ENCODE data around the gene NMBR.
"Not testable (repeated sequence)": the region's sequence is repeated elsewhere in the genome, so short reads cannot be mapped to it uniquely, and the experiment has no call there.

The NMBR gene

GRCh38 chr6:142058551-142059290 lies 88.2 kb downstream of the NMBR start:
- DNase-seq (ENCODE audit: low read depth in 2 of 2): no peak

DNA sequence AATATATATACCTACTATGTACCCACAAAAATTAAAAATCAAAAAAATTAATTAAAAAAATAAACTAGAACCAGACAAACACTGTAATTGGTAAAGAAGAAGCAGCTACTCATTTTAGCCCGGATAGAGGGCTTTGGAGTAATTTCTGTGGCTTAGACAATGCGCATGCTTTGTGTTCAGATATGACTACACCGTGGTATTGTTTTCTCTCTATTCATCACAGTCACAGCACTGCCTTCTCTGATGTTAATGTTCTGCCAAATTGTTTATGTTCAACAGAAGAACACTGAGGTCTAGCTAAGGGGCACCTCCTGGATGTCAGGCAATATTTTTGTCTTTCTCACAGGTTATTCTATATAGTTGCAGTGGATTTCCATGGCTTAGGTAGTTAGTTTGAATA lies 91.7 kb downstream of the NMBR start:
- no peak for DNase-seq (ENCODE audit: low read depth in 2 of 2)

DNA sequence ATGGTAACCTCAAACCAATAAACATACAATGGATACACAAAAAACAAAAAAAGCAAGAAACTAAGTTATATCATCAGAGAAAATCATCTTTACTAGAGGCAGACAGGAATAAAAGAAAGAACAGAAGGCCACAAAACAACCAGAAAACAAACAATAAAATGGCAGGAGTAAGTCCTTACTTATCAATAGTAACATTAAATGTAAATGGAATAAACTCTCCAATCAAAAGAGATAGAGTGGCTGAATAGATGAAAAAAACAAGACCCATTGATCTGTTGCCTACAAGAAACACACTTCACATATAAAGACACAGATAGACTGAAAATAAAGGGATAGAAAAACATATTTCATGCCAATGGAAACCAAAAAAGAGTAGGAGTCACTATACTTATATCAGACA lies 95.5 kb downstream of the NMBR start:
- no peak for DNase-seq (ENCODE audit: low read depth in 2 of 2)

GRCh38 chr6:142048593-142048980 lies 98.3 kb downstream of the NMBR start:
- no peak for DNase-seq (ENCODE audit: low read depth in 2 of 2)

DNA sequence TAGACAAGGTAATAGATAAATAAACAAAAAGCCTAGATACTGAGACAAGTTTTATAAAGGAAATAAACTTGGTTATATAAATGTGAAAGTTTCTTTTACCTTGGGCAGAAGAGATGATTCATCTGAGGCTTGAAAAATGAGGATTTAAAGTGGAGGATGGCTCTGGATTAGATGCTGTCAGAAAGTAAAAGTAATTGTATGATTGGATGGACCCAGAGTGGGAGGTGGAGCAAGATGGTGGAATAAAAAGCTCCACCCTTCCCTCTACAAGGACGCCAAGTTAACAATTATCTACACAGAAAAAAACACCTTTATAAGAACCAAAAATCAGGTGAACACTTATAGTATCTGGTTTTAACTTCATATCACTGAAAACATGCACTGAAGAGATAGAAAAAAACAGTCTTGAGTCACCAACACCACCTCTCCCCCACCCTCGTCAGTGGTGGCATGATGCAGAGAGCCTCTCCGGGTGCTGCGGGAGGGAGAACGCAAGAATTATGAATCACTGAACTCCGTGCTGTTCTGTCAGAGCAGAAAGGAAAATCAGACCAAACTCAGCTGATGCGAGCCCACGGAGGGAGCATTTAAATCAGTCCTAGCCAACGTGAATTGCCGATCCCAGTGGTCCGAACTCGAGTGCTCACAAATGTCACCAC lies 98.9 kb downstream of the NMBR start:
- no peak for DNase-seq (ENCODE audit: low read depth in 2 of 2)

DNA sequence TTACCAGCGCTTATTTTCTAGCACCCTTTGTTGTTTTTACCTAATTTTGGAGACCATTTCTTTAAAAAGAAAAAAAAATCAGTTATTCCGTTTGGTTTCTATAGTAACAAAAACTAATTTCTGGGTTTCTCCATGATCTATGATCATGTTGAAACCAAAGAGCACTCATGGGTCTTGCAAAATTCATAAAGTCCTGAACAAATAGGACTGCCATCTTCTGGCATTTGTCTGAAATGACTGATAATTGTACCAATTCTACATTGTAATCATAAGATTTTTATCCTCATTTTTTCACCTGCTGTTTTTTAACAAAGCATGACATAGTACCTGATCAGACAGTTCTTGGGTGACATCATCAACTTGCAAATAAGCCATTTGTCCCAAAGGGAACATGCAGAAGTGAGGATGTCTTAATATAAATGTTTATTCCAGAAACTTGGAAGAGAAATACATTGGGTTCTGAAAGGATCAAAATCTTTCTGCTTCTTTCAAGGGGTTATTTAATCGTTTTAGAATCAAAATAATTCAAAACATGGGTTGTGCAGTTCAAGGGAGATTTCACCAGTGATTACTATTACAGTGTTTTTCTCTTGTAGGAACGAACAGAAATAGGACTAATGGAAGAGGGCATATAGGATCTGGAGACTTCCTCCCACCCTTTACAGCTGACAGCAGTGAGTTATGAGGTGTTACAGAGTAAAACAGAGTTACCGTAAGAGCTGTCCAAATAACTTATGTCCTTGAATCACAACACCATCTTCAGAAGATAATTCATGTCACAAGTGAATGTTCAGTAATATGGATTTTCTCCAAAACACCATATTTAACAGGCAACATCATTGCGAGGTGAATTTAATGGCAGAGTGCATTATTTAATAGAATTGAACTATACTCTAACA lies 101.3 kb downstream of the NMBR start:
- DNase-seq (ENCODE audit: low read depth in 2 of 2): no peak

- DNase-seq (ENCODE audit: low read depth in 2 of 2): no peak
Measured at GRCh38 chr6:142035890-142036289, 111.0 kb downstream of the NMBR start.

- no peak for DNase-seq (ENCODE audit: low read depth in 2 of 2)
Measured at GRCh38 chr6:142031035-142031434, 115.9 kb downstream of the NMBR start.

GRCh38 chr6:142030115-142030619 lies 116.8 kb downstream of the NMBR start:
- DNase-seq (ENCODE audit: low read depth in 2 of 2): no peak

- no peak for DNase-seq (ENCODE audit: low read depth in 2 of 2)
Measured at GRCh38 chr6:142028527-142028926, 118.4 kb downstream of the NMBR start.

GRCh38 chr6:142027804-142028203 lies 119.1 kb downstream of the NMBR start:
- not testable (repeated sequence) for DNase-seq (ENCODE audit: low read depth in 2 of 2)

GRCh38 chr6:142027074-142027473 lies 119.8 kb downstream of the NMBR start:
- no peak for DNase-seq (ENCODE audit: low read depth in 2 of 2)

- DNase-seq (ENCODE audit: low read depth in 2 of 2): no peak
Measured at GRCh38 chr6:142026471-142026870, 120.5 kb downstream of the NMBR start.

Measured in stimulated activated CD8-positive, alpha-beta memory T cell treated with anti-CD3 and anti-CD28 coated beads, Interleukin-15, amount 100 ng/mL, for 48 hours (primary cell).